Activated gamma-delta T cell treated with Interleukin-2 at 50 U/mL for 16 hours (primary cell): Measurements from ENCODE around the gene PWWP2B.

Experiments used
- DNase-seq: peaks from one replicate; pipeline ENCODE4 v3.0.0-alpha.2; 2020

PWWP2B gene

DNA sequence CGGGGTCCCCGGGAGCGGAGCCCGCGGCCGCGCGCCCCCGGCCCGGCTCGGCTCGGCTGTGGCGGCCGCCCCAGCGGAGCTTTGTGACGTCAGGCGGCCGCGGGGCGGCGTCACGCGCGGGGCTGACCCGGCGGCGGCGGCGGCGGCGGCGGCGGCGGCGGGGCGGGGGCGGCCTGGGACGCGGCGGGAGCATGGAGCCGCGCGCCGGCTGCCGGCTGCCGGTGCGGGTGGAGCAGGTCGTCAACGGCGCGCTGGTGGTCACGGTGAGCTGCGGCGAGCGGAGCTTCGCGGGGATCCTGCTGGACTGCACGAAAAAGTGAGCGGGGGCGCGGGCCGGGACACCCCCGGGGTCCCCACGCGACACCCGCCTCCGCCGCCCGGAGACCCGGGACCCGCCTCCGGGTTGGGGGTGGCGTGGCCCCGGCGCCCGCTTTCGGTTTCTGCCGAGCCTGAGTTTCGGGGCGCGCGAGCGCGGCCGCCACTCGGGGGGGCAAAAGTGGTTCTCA lies at the start of gene PWWP2B:
Gene PWWP2B, plus strand, starts transcription at position 165 of the 506 bp plus-strand sequence. Its CDS starts 27 bp downstream, at position 192.
- peak; percentile 45 for DNase-seq

DNA sequence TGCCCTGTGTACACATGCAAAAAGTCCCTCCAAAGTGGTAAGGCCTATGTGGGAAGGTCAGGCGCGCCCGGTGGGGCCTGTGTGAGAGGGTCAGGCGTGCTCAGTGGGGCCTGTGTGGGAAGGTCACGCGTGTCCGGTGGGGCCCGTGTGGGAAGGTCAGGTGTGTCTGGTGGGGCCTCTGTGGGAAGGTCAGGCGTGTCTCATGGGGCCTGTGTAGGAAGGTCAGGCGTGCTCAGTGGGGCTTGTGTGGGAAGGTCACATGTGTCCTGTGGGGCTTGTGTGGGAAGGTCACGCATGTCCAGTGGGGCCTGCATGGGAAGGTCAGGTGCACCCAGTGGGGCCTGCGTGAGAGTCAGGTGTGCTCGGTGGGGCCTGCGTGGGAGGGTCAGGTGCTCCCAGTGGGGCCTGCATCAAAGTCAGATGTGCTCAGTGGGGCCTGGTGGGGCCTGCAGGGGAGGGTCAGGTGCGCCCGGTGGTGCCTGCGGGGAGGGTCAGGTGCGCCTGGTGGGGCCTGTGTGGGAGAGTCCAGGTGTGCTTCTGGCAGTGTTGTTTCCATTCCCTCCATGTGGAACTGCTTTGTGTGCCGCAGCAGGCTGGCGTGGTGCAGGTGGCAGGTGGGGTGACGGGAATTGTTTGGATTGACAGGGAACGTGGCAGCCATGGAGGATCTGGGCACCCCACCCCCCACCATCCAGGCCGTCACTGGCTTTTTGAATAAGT lies 49.6 kb upstream of the PWWP2B start:
- DNase-seq, result no peak

DNA sequence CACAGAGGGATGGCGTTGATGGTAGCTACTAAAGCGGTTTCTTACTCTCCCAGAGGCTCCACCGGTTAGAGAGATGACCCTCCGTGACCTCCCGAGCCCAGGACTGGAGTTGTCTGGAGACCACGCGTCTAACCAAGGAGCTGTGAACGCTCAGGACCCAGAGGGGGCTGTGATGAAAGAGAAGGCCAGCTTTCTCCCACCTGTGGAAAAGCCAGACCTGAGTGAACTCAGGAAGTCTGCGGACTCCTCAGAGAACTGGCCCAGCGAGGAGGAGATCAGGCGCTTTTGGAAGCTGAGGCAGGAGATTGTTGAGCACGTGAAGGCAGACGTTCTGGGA lies 49.1 kb upstream of the PWWP2B start:
- no peak for DNase-seq

DNA sequence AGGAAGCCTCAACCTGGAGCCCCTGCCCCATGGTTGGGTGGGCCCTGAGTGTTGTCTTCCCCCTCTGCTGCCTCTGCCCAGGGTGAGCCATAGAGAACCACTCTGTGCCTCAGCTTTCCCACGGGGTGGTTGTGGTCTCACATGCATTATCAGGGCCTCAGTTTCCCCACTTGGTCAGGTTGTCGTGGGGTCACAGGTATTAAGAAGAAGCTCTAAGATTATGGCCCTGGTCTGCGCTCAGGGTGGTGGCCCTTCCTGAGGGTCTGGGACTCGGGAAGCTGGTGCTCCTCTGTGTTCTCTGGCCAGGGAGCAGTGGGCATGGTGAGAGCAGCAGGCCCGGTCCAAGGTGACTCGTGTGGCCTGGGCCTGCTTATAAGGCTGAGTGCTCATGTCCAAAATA lies 47.2 kb upstream of the PWWP2B start:
- no peak for DNase-seq

DNA sequence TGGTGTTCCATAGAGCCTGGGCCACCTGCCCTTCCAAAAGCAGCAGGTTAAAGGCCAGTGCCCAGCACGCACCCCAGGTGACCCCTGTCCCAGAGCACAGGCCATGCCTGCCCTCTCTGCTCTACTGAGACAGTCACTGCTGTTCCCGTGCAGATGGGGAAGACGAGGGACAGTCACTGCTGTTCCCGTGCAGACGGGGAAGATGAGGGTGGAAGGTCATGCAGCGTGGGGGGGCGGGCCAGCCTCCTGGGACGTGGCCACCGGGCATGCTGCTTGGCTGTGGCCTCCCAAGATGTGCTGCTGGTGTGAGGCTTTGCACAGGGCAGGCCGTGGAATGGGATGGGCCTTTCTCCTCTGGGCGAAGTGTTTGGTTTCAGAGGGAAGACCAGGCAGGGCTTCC lies 46.6 kb upstream of the PWWP2B start:
- DNase-seq, result no peak

DNA sequence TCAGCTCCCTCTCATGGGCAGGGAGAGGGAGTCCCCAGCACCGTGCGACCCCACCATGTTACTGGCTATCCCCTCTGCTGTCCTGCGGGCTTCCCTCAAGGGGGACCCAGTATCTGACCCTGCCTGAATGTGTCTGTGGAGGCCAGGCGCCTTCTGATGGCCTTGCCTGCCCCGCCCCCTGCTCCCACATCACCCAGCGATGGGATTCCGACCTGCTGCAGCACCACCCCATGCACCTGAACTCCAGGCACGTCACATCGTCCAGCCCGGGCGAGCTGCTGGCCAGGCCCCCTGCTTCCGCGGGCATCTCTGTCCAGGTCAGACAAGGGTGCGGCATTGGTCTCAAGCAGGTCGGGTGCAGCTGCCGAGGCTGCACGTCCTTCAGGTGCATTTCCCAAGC lies 46.1 kb upstream of the PWWP2B start:
- DNase-seq, result no peak

DNA sequence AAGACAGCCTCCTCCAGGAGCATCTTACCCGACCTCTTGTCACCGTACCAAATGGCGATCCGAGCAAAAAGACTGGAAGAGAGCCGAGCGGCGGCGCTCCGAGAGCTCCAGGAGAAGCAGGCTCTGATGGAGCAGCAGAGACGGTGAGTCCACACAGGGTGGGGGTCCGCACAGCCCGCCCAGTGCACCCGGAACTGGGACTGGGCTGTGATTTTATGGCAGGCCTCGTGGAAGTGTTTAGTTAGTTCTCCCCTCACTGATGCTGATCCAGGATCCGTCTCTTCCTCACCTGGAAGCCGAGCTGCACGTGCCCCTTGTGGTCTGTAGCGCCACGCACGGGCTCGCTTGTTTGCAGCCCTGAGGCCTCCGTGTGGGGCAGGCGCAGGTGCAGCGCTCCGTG lies 45.4 kb upstream of the PWWP2B start:
- no peak for DNase-seq

DNA sequence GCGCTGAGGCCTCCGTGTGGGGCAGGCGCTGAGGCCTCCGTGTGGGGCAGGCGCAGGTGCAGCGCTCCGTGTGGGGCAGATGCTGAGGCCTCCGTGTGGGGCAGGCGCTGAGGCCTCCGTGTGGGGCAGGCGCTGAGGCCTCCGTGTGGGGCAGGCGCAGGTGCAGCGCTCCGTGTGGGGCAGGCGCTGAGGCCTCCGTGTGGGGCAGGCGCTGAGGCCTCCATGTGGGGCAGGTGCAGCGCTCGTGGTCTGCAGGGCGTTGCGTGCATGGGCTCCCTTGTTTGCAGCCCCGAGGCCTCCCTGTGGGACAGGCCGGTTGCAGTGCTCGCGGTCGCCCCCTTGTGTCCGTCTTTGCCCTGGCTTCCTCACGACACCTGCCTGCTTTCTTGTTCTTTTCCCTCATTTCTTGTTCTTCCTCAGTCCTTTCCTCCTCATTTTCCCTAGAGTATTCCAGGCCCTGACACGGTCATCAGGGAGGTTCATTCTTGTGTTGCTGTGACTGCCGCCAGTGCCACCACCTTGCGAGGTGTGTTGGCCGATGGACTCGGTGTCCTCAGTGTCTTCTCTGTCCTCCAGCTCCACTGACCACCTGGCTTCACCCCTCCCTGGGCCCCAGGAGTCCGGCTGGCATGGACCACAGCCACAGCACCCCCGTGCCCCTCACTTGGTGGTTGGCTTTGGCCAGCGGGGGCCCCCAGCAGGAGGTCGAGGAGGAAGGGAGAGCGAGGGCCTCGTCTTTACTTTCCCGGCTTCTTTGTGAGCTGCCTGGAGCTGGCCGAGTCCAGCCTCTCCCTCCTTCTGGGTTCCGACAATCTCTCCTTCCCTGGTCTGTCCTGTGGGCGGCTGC lies 44.3 kb upstream of the PWWP2B start:
- peak; percentile 75 for DNase-seq

DNA sequence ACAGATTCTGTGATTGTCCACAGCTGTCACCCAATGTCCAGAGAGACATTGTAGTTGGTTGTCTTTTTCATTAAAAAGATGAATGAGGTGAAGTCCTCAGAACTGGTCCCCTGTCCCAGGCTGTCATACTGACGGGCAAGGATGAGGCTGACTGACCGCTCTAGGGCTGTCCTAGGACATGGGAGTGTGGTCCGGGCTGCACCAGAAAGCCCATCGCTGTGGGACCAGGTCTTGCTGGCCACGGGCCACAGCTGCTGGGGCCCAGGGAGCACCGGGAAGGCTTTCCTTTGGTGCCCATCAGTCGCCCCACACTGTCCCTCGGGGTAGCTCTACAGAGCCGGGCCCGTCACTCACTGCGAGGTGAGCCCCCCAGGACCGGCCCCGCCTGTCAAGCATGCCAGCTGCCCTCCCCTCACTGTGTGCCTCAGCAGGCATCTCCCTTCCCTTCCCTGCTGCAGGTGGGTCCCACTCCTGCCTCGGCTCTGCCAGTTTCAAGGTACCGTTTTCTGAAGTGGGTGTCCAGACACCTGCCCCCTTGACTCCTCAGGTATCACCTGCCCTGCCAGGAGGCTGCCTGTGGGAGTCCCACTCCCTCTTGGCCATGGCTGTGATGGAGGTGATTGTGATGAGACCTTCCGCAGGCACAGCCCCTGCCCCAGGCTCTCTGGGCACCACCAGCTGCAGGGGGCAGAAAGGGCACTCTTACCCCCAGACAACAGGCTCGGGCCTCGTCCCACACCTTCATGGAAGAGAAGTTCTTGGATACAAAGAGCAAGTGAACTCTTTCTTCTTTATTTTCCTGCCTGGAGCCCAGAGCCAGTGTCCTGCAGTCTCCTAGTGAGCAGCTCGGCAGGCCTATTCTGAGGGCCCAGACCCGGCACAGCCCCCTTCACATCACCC lies 43.3 kb upstream of the PWWP2B start:
- no peak for DNase-seq

DNA sequence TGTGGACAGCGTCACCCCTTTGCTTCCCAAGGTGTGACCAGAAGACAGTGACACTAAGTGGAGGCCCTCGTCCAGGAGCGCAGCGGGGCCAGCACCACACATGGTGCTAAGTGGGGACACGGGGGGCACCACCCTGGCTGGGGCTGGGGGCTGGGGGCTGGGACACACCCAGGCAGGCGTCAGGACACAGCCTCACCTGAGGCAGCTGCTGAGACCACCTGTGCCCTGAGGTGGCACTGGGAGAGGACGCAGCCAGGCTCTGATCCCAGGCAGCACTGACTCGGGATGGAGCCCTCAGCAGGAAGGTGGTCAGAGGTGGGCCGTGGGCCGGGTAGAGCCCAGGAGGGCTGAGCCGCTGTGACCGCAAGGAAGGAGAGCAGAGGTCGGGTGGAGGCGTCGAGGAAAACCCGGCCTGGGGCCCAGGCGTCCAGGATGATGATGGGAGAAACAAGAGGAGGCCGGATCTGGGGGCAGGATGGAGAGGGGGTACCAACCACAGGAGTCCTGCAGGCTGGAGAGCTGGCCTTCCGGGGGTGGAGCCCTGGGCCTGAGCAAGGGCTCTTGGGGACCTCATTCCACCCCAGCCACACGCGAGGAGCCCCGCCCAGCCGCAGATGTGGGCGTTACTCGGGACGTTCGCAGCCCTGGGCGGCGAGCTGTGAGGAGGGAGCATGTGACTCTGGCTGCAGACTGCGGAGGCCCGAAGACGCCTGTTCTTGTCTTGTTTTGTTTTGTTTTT lies 42.5 kb upstream of the PWWP2B start:
- DNase-seq, result no peak

DNA sequence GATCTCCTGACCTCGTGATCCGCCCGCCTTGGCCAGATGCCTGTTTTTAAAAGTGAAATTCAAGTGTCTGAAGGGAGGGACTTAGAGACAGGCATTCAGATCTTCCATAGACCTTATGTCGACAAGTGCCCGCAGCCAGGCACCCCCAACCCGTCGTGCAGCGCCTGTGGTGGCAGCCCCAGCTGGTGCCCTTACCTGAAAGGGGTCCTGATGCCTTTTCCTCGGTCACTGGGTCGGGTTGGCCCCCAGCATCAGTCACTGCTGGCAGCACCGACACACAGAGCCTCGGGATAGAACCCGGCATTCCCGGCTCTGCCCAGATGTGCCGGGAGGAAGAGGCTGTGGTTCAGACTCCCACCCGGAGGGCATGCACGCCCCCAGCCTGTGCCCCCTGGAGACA lies 41.7 kb upstream of the PWWP2B start:
- DNase-seq, result no peak

DNA sequence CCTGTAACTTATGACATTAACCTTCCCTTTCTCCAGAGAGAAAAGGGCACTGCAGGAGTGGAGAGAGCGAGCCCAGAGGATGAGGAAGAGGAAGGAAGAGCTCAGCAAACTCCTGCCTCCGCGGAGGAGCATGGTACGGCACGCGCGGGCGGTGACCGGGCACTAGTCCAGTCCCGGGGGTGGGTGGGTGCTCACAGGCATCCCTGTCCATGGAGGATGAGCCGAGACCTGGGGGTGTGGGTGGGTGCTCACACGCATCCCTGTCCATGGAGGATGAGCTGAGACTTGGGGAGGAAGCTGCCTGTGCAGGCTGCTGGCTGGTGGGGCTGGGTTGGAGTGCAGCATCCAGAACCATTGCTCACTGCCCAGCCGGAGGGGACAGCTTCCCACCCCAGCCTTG lies 41.2 kb upstream of the PWWP2B start:
- no peak for DNase-seq

DNA sequence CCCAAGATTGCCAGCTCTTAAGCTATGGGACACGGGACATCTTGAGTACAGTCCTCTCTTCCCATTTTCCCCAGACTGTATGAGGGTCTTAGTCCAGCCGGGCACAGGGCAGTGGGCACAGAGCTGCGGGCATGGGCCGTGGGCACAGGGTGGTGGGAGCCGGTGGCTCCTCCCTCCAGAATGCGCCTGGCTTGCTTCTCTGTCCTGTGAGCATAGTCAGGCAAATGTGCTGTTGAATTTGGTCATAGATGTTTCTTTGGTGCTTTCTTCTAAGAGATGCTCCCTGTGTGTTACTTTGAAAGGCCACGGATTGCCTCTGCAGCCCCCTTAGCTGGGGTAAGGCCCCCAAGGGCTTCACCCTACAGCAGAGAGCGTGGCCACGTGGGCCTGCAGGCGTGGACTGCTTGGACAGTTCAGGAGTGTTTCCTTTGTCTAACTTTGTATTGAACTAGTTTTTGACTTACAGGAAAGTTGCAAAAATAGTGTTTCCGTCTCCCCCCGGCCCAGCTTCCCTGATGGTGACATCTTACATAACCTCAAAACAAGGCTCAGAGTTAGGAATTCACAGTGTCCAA lies 40.3 kb upstream of the PWWP2B start:
- DNase-seq, result no peak

DNA sequence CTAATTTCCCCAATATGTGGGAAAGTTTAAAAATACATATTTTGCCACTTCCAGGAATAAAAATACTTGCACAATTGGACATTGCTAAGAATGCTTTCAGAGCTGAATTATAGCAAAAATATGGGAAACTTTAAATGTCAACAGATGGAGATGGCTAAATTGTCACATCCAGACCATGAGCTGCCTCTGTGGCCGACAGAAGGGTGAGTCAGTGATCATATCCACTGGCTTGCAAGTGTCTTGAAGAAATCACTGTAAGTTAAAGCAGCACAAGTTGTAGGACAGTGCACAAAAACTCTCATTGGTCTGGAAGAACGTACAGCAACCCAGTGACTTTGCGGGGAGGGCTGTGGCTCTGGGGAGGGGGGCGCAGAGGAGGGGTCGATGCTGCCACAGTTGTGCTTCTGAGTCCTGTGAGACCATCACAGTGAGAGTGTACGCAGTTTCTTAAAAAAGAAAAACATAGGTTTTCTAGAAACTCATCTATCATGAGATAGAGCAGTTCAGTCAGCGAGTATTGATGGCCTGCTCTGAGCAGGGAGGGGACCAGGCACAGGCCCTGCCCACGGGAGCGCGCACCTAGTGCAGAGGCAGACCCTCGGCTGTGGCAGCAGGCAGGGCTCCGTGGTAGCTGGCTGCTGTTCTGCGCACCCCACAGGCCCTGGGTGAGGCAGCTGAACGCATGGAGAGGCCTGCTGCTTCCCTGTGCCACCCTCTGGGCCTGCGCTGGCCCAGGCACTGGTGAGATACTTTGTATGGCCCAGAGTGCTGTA lies 39.5 kb upstream of the PWWP2B start:
- no peak for DNase-seq

DNA sequence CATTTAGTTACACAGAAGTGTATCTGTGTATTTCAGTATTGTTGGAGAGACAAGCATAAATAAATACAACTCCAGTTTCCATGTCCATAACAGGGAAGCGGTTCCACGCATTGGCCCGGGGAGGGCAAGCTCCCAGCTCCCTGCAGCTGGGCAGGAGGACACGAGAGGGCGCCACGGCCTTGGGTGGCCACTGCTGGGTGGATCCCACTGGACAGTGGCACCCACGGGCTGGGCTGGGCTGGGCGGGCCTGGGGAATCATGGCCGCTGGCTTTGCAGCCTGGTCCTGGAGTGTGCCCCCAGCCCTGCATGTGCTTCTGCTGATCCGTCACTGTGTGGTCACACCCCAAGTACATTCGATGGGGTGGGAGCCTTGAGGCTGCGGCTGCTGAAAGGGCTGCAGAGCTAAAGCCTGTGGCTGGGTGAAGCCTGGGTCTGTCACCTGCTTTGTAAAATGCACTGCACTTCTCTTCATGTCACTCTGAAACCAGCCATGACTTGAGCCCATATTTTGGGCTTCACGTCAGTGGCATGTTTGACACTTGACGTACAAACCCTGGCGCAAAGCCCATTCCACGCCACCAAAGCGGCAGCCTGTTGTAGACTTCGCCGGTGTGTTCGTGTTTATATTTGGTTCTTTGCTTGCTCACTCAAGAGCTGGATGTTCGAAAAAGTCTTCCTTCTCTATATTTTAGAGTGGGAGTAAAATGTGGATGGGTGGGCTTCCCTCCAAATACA lies 37.5 kb upstream of the PWWP2B start:
- no peak for DNase-seq

DNA sequence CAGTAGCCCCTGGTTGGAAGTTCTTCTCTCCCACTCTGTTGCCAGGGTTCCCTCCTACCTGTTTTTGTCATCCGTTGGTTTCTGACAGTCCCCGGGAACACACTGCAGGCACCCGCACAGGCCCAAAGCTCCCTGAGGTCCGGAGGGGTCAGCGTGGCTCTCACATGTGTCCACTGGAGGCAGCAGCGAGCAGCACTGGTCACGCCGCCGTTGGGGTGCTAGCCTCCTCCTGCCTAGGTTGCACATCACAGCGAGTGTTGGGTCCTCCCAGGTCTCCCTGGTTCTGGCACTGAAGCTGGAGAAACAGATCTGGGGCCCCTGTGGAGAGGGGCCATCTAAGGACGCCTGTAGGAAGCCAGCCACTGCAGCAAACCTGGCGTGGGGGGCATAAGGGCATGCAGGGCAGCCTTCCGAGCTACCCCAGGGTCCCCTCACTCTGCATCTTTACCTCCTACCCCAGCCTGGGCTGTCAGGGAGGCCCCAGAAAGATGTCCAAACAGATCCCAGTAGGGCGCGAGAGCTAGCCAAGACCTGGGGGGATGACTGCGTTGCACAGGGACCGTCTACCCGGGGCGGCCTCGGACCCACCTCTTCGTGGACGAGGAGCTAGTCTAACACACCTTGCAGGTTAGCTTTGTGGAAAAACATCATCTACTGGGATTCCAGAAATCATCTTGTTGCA lies 36.1 kb upstream of the PWWP2B start:
- DNase-seq, result no peak

DNA sequence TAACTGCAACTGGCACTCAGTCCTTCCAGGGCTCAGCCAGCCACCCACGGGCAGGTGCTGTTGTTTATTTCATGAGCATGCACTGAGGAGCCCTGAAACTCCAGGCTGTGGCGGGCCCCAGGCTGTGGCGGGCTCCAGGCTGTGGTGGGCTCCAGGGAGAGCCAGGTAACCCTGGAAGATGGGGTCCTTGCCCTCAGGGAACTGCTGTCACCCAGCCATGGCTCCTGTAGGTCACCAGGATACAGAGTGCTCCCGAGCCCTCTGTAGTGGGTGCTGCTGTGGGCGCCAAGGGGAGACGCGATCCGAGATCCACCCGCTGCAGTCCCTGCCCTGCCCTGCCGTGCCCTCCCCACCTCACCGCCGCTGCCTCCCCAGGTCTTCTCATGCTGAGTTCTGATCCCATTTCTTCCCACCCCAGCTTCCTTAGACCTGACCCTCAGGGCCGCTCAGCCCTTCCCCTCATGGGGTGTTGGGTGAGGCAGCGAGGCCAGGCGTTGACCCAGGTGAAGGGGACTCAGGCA lies 35.4 kb upstream of the PWWP2B start:
- DNase-seq, result no peak

DNA sequence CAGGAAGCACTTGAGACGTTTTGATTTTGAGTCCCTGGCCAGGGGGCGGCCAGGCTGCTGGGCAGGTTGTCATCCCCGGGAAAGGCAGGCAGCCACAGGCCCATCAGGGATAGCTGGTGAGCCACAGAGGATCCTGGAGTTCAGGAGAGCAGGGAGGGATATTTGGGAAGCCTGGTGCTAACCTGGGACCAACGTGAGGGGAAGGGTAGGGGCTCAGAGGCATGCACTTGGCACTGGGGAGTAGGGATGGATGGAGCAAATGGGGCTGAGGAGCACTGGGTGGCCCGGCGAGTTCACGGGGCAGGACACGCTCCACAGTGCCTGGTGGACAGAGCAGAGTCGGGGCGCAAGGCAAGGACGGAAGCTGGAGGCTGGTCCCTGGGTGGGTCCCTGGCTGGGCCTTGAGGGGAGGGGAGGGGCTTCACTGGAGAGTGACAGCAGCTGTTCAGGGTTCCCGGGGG lies 34.8 kb upstream of the PWWP2B start:
- no peak for DNase-seq

DNA sequence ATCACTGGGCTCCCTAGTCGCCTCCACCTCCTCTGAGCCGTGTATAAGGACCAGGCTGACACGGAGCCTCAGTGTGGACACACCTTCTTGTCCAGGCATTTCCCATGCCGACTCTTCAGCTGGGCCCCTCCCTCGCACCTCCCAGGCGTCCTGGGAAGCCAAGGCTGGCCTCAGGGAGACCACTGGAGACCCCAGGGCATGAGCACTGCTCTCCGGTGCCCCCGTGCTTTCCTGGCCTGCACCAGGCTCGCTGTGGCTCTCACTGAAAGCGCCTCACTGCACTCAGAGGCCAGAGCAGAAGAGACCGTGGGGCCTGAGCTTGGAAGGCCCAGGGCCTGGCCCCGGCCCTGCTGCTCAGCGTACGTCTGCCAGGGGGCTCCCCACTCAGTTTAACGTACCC lies 33.6 kb upstream of the PWWP2B start:
- DNase-seq, result no peak
